ENCODE measurements around the gene TRIM40. TPM values are rescaled to one million over a fixed set of nuclear protein-coding genes. Genes with fewer than 3 reads are reported as not detected.

TRIM40 gene
- total RNA-seq, 1 experiment from 2014 or later = not detected

- no peaks in the 10 kb centered on the region for H3K79me2 ChIP-seq (ENCODE audit: insufficient read depth, low read length)
- no peak for TF ChIP-seq EZH2 (IDR thresholded peaks at IDR 0.05)
- no peak for TF ChIP-seq YY1 (IDR thresholded peaks at IDR 0.05; ENCODE audit: extremely low read depth, insufficient replicate concordance, low read depth, low read length)
- TF ChIP-seq SP1 (IDR thresholded peaks at IDR 0.05; ENCODE audit: low read depth) = no peak
- no peak for TF ChIP-seq CTCF (IDR thresholded peaks at IDR 0.05 in 2 of 3, conservative IDR thresholded peaks at IDR 0.05 in 1 of 3; ENCODE audit: borderline replicate concordance in 1 of 3, insufficient read depth in 1 of 3, low read depth in 2 of 3, low read length in 2 of 3)
- TF ChIP-seq TCF7L2 (IDR thresholded peaks at IDR 0.05; ENCODE audit: borderline replicate concordance, extremely low read depth, insufficient read depth, insufficient read length) = no peak
- no peak overlapping the region for H3K9ac ChIP-seq (ENCODE audit: low read length)
- ChIA-PET RAD21 (ENCODE audit: low non-redundant PET in 1 of 2, low total read pairs in 2 of 2, uncharacterized antibody in 2 of 2, unreplicated experiment in 2 of 2) (no interaction called here), POLR2A (no interaction called here), CTCF (no interaction called here)
- no peak overlapping the region for H2AFZ ChIP-seq (ENCODE audit: low read depth, low read length, poor library complexity, severe bottlenecking)
- no peak overlapping the region for H3K4me2 ChIP-seq (ENCODE audit: low read length)
- intact Hi-C loops (cut with micrococcal nuclease) = no loop called here
- no peaks in the 10 kb centered on the region for H3K9me3 ChIP-seq (ENCODE audit: control insufficient read depth in 1 of 2, insufficient read depth in 1 of 2, low read depth in 1 of 2, low read length in 2 of 2)
- no peak overlapping the region for H3K27ac ChIP-seq (ENCODE audit: low read depth, low read length)
- no peak for ATAC-seq
- BruUV-seq (replicated peaks) = no TSS peak
- DNase-seq (ENCODE audit: low read depth, low spot score) = no peak
- H3K4me3 ChIP-seq (replicated peaks in 1 of 2; ENCODE audit: low read depth in 1 of 2, low read length in 2 of 2) = no peak overlapping the region
- no peaks in the 10 kb centered on the region for H3K36me3 ChIP-seq (ENCODE audit: control insufficient read depth in 1 of 2, insufficient read depth in 2 of 2, low read length in 2 of 2)
- no peaks in the 10 kb centered on the region for H4K20me1 ChIP-seq (ENCODE audit: insufficient read depth)
- no peaks in the 10 kb centered on the region for H3K9me2 ChIP-seq (ENCODE audit: insufficient read depth)
- H3K4me1 ChIP-seq (ENCODE audit: control insufficient read depth in 1 of 2, insufficient read depth in 2 of 2, low read length in 2 of 2) = peaks cover 5 to 9% of the 10 kb centered on the region in 2 experiments; a peak in 3 of 4 replicates
- no peaks in the 10 kb centered on the region for H3K27me3 ChIP-seq (ENCODE audit: insufficient read depth, low read length)
These were observed 32.8 kb downstream of the TRIM40 start for GRCh38 chr6:30168741-30169140.

Data from HCT116 (cell line).